A673 (cell line): Measurements from ENCODE around the gene EIF1AD. TPM values are rescaled to one million over a fixed set of nuclear protein-coding genes. Genes with fewer than 3 reads are reported as not detected.

Experiments
- BruUV-seq: library from RNA; stranded (reverse); fragments of 400-500 nt; replicated peaks from 2 replicates; lab custom pipeline; 2021; lab: Mats Ljungman, UMichigan
- CTCF ChIA-PET: fragments of 300-600 bp; sonication (Branson Sonifier 250); formaldehyde crosslinking; loops from one replicate; lab custom pipeline; 2022; ENCODE audit warnings: antibody characterized with exemption; lab: Charles Lee
- POLR2A ChIA-PET: fragments of 300-600 bp; sonication (Branson Sonifier 250); formaldehyde crosslinking; loops from one replicate; lab custom pipeline; 2022; ENCODE audit warnings: antibody characterized with exemption; ENCODE audit not compliant: low non-redundant PET; lab: Charles Lee
- DNase-seq: peaks from one replicate; pipeline ENCODE4 v3.0.0-alpha.2; 2015; ENCODE audit warnings: low spot score
- H3K27ac ChIP-seq: fragments of 200-600 bp; sonication (generic); 2 replicates; pipeline ENCODE4 v1.5.1; 2016; ENCODE audit warnings: mixed run types, low read depth, mild to moderate bottlenecking, mixed read lengths, antibody characterized with exemption, low read length; ENCODE audit not compliant: poor library complexity, severe bottlenecking
- H3K27me3 ChIP-seq: fragments of 200-600 bp; sonication (generic); replicated peaks from 2 replicates; pipeline ENCODE4 v1.6.1; 2017; ENCODE audit warnings: mixed run types, low read depth, mild to moderate bottlenecking, mixed read lengths, antibody characterized with exemption, low read length; ENCODE audit not compliant: insufficient read depth, poor library complexity
- H3K36me3 ChIP-seq: fragments of 200-600 bp; sonication (generic); 2 replicates; pipeline ENCODE4 v1.6.1; 2016; ENCODE audit warnings: mixed run types, mild to moderate bottlenecking, mixed read lengths, antibody characterized with exemption, low read length; ENCODE audit not compliant: insufficient read depth, poor library complexity, severe bottlenecking
- H3K4me1 ChIP-seq: fragments of 200-600 bp; sonication (generic); 2 replicates; pipeline ENCODE4 v1.6.1; 2017; ENCODE audit warnings: mixed run types, mild to moderate bottlenecking, mixed read lengths, antibody characterized with exemption, low read length; ENCODE audit not compliant: insufficient read depth, poor library complexity, severe bottlenecking
- H3K4me3 ChIP-seq: fragments of 200-600 bp; sonication (generic); 2 replicates; pipeline ENCODE4 v1.5.1; 2016; ENCODE audit warnings: low read depth, mixed run types, mild to moderate bottlenecking, mixed read lengths, low read length; ENCODE audit not compliant: poor library complexity, severe bottlenecking
- H3K9me3 ChIP-seq: fragments of 200-600 bp; sonication (generic); 2 replicates; pipeline ENCODE4 v1.6.1; 2016; ENCODE audit warnings: mixed run types, low read depth, mild to moderate bottlenecking, mixed read lengths, antibody characterized with exemption, low read length; ENCODE audit not compliant: poor library complexity, severe bottlenecking
- EZH2 ChIP-seq: fragments of 200-600 bp; sonication (generic); IDR thresholded peaks from 2 replicates; pipeline ENCODE4 v1.6.1; 2017; ENCODE audit warnings: borderline replicate concordance, low read depth, mild to moderate bottlenecking, mixed read lengths, antibody characterized with exemption, low read length; ENCODE audit not compliant: poor library complexity, severe bottlenecking
- intact Hi-C: fragments of 100-400 bp; cut with micrococcal nuclease; formaldehyde crosslinking; loops from one replicate; pipeline ENCODE4 v1.10.0; 2022; ENCODE audit not compliant: unreplicated experiment
- total RNA-seq: library from RNA; stranded (reverse); gene quantifications from 2 replicates; pipeline ENCODE4 v1.2.3, GENCODE V29; 2021
- TF ChIP-seq, protein P1 (sequence below): fragments of 300-800, 200-600 bp; sonication (generic); conservative IDR thresholded peaks from 2 replicates; pipeline ENCODE4 v1.5.1; 2017; ENCODE audit warnings: low read depth, mild to moderate bottlenecking, antibody characterized with exemption, low read length, moderate library complexity, mixed read lengths

EIF1AD gene
- total RNA-seq, 1 experiment from 2014 or later = 86.2 TPM

DNA sequence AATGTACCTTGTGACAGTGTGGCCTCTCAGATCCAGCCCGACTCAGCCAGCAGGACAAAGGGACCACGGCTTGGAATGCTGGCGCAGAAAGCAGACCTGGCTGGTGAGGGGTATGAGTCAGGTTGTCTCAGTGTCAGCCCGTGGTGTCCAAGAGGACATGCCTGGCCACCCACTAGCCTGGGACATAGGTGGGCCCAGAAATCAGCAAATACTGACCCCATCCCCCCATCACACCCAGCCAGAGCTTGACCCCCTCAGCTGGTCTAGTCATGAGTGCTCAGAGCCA is 4.9 kb upstream of the EIF1AD start:
- TF ChIP-seq, protein P1, sequence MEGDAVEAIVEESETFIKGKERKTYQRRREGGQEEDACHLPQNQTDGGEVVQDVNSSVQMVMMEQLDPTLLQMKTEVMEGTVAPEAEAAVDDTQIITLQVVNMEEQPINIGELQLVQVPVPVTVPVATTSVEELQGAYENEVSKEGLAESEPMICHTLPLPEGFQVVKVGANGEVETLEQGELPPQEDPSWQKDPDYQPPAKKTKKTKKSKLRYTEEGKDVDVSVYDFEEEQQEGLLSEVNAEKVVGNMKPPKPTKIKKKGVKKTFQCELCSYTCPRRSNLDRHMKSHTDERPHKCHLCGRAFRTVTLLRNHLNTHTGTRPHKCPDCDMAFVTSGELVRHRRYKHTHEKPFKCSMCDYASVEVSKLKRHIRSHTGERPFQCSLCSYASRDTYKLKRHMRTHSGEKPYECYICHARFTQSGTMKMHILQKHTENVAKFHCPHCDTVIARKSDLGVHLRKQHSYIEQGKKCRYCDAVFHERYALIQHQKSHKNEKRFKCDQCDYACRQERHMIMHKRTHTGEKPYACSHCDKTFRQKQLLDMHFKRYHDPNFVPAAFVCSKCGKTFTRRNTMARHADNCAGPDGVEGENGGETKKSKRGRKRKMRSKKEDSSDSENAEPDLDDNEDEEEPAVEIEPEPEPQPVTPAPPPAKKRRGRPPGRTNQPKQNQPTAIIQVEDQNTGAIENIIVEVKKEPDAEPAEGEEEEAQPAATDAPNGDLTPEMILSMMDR = no peak
- TF ChIP-seq EZH2 = no peak
- Histone ChIP-seq H3K4me1 (peaks cover 3% of the 10 kb centered on the region), H3K27me3 (no peaks in the 10 kb centered on the region), H3K4me3 (no peak overlapping the region), H3K36me3 (peaks cover 20% of the 10 kb centered on the region), H3K9me3 (no peaks in the 10 kb centered on the region), H3K27ac (no peak overlapping the region)
- BruUV-seq = no TSS peak
- DNase-seq = no peak
- CTCF ChIA-PET = no interaction called here
- POLR2A ChIA-PET = no interaction called here
- intact Hi-C loops = no loop called here

DNA sequence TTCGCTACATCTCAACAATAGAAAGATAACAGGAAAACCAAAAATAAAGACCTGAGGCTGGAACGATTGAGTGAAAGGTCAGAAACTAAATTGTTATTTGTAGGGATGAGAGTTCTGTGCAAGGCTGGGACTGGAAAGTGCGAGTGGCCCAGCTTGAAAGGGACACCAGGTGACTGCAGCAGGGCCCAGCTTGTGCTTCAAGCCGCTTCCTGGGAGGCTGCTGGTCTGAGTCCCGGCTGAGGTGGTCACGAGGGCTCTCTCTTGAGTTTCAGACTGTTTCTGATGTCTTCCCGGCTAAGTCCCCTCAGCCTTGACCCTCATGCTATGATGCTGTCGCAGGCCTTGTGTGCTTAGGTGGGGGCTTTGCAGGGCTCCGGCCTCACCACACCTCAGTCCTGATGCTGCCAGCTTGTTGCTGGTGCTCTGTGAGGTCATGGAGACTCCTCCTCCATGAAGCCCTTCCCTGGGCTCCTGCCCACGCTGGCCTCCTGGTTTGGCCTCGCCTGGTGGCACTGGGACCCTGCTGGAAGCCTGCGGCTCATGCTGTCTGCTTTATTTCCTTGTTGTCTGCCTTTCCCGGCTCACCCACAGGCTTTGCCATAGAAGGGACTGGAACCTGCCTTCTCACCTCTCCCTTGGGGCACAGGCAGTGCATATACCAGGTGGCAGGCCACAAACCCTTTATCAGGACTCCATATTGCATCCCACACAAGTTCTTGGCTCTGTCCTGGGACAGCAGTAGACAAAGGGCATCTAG is 4.4 kb upstream of the EIF1AD start:
- Histone ChIP-seq H3K9me3 (no peaks in the 10 kb centered on the region), H3K4me1 (peaks cover 3% of the 10 kb centered on the region), H3K27ac (no peak overlapping the region), H3K4me3 (no peak overlapping the region), H3K36me3 (peaks cover 20% of the 10 kb centered on the region), H3K27me3 (no peaks in the 10 kb centered on the region)
- TF ChIP-seq, protein P1 = no peak
- no peak for TF ChIP-seq EZH2
- intact Hi-C loops = no loop called here
- ChIA-PET CTCF (no interaction called here), POLR2A (no interaction called here)
- BruUV-seq = no TSS peak
- no peak for DNase-seq

DNA sequence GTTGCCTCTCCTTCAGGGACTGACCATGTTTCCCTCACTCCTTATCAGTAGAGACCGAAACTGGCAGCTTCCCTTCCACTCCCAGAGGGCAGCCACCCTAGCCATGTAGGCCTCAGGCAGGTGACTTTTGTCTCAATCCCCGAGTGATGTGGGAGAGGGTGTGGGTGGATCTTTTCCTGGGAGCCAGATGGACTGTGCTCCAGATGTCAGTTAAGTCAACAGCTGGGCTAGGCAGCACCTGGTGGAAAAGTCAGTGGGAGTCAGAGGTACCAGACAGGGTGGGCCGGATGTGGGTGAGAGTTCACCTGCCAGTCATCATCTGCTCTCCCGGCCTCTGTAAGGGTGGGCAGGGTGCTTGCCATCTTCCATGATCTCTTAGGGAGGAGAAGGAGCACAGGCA is 2.2 kb upstream of the EIF1AD start:
- BruUV-seq = no TSS peak
- Histone ChIP-seq H3K4me3 (no peak overlapping the region), H3K9me3 (no peaks in the 10 kb centered on the region), H3K4me1 (peaks cover 3% of the 10 kb centered on the region), H3K36me3 (peaks cover 32% of the 10 kb centered on the region), H3K27me3 (no peaks in the 10 kb centered on the region), H3K27ac (no peak overlapping the region)
- CTCF ChIA-PET = no interaction called here
- intact Hi-C loops = loop anchor here (5.0 kb wide), 2 partner anchors 42 to 222 kb away; partner anchors contain the start of genes AP5B1 and SART1
- POLR2A ChIA-PET = no interaction called here
- DNase-seq = no peak
- TF ChIP-seq EZH2 = no peak
- TF ChIP-seq, protein P1 = no peak
